GM18507 (cell line): ENCODE results near the gene VEGFA.

Experiments
- DNase-seq: peaks from one replicate; pipeline ENCODE4 v3.0.0; 2011; ENCODE audit warnings: low read depth; ENCODE audit not compliant: insufficient read length; ENCODE audit errors: extremely low spot score
- FAIRE-seq: peaks from 2 replicates; lab custom pipeline; 2011; peaks lifted over from hg19 to GRCh38; lab: Jason Lieb, UNC

Gene VEGFA

GRCh38 chr6:43770372-43771209 lies 580 bp downstream of the VEGFA start:
- FAIRE-seq (no peak), DNase-seq (no peak)

GRCh38 chr6:43771210-43771857 lies 1.3 kb downstream of the VEGFA start:
- DNase-seq: no peak
- no peak for FAIRE-seq

- DNase-seq: no peak
- peak; percentile 21 for FAIRE-seq
These were observed 2.1 kb downstream of the VEGFA start for GRCh38 chr6:43771858-43772680.

- DNase-seq: no peak
- no peak for FAIRE-seq
These were observed 2.7 kb downstream of the VEGFA start for GRCh38 chr6:43772681-43773049.

- FAIRE-seq (peak; percentile 46), DNase-seq (peak; percentile 61)
These were observed 3.3 kb downstream of the VEGFA start for GRCh38 chr6:43773050-43773979.

GRCh38 chr6:43773980-43774775 lies 4.2 kb downstream of the VEGFA start:
- no peak for FAIRE-seq
- no peak for DNase-seq

- FAIRE-seq (peak; percentile 48), DNase-seq (peak; percentile 61)
These were observed 4.9 kb downstream of the VEGFA start for GRCh38 chr6:43774776-43775534.

- FAIRE-seq (no peak), DNase-seq (no peak)
These were observed 5.5 kb downstream of the VEGFA start for GRCh38 chr6:43775535-43775885.

GRCh38 chr6:43776115-43776798 lies 6.2 kb downstream of the VEGFA start:
- FAIRE-seq: no peak
- no peak for DNase-seq

- FAIRE-seq (no peak), DNase-seq (no peak)
These were observed 7.1 kb downstream of the VEGFA start for GRCh38 chr6:43776799-43777776.

- DNase-seq (no peak), FAIRE-seq (no peak)
These were observed 8.3 kb downstream of the VEGFA start for GRCh38 chr6:43778131-43778855.

GRCh38 chr6:43778976-43779851 lies 9.2 kb downstream of the VEGFA start:
- no peak for FAIRE-seq
- DNase-seq: no peak

- FAIRE-seq (no peak), DNase-seq (no peak)
These were observed 9.8 kb downstream of the VEGFA start for GRCh38 chr6:43779852-43780236.

GRCh38 chr6:43780293-43780692 lies 10.3 kb downstream of the VEGFA start:
- FAIRE-seq: no peak

More at GRCh38 chr6:43780293-43780692, 10.3 kb downstream of the VEGFA start:
- DNase-seq: no peak
